HG03558 (cell line): Measurements from ENCODE around the gene NAA38.

Experiments
- ATAC-seq: cut with Tn5 transposase; IDR thresholded peaks from one replicate; pipeline ENCODE4 v1.9.1; 2021; ENCODE audit warnings: moderate number of reproducible peaks; ENCODE audit not compliant: unreplicated experiment; ENCODE audit errors: extremely low read depth

NAA38 gene

GRCh38 chr17:7842380-7843256 is 14.7 kb downstream of the NAA38 start:
- ATAC-seq, result no peak

GRCh38 chr17:7841915-7842379 is 15.4 kb downstream of the NAA38 start:
- ATAC-seq, result no peak

DNA sequence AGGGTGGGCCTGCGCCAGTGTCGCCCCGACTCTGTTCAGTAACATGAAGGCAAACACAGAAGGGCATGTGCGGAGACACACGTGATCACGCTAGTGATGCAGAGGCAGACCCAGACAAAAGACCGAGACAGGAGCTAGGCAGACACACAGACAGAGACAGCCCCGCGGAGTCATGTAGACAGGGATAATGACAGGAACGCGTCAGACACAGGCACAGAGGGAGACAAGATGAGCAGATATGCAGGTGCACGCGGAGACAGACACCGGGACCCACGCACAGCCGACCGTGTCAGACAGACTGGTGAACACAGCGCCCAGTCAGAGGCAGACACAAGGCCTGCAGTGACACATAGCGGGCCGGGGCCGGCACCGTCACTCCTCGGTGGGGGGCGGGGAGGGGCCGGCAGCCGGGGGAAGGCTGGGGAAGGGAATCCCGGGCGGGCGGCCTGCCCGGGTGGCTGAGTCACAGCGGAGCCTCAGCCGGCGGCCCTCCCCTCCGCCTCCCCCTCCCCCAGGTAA is 15.9 kb downstream of the NAA38 start:
- ATAC-seq, result no peak

DNA sequence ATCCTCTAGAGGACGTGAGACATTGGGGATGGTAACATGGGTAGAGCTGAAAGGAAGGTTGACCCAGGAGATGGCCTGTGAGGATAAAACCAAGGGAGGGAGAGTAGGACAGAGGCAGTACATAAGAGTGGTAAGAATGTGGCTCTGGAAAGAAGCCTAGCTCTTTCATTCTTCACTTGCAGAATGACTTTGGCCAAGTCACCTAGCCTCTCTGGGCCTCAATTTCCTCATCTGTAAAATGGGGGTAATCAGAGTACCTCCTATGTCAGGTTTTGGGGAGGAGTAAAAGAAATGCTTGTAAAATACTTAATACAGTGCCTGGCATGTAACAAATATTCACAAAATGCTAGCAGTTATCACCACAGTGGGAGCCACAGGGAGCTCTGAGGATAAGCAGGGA is 16.5 kb downstream of the NAA38 start:
- no peak for ATAC-seq

DNA sequence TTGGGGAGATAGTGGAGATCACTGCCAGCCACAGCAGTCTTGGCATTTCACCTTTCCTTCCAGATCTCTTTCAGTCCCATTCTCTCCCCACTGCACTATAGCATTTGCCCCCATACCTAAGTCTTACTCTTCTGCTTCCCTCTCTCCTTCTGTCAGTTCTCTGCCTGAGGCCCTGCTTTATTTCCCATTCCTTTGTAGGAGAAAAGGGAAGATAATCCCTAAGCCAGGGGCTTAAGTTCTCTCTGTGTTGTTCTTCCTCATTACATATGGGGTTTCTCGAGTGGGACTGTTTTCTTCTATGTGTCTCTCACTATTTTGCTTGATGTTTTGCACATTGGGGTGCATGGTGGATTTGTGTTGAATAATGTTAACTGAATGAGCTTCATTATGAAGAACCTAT is 16.9 kb downstream of the NAA38 start:
- ATAC-seq, result no peak

- no peak for ATAC-seq
Observed at GRCh38 chr17:7839876-7840261, 17.5 kb downstream of the NAA38 start.

GRCh38 chr17:7839190-7839875 is 18.0 kb downstream of the NAA38 start:
- no peak for ATAC-seq

GRCh38 chr17:7838090-7839075 is 19.0 kb downstream of the NAA38 start:
- ATAC-seq, result no peak

DNA sequence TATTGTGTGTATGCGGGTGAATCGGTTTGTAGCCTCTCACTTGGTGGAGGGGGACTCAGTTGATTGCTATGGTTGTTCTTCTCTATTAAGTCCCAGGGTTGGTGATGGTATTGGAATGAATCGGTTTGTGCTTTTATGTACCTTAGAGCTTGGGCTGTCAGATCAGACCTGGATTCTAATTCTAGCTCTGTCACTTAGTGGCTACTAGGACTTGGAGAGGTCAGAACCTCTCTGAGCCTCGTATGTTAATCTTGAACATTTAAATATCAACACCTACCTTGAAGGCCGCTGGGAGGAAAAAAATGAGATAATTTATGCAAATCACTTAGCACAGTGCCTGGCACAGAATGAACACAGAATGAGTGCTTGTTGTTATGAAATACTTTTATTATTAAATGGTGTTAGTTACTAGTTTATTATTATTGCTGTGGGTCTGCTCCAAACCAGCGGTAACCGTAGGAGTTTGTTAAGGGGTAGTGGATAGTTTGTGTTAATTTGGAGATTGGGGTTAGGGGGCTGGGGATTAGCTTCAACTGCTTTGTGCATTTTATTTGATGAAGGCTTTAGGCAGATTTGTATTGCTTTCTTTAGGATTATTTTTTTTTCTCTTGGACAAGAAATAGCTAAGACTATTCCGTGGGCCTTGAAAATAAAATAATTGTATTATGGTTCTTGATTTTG is 19.8 kb downstream of the NAA38 start:
- no peak for ATAC-seq

- ATAC-seq, result no peak
Observed at GRCh38 chr17:7836596-7837407, 20.6 kb downstream of the NAA38 start.

DNA sequence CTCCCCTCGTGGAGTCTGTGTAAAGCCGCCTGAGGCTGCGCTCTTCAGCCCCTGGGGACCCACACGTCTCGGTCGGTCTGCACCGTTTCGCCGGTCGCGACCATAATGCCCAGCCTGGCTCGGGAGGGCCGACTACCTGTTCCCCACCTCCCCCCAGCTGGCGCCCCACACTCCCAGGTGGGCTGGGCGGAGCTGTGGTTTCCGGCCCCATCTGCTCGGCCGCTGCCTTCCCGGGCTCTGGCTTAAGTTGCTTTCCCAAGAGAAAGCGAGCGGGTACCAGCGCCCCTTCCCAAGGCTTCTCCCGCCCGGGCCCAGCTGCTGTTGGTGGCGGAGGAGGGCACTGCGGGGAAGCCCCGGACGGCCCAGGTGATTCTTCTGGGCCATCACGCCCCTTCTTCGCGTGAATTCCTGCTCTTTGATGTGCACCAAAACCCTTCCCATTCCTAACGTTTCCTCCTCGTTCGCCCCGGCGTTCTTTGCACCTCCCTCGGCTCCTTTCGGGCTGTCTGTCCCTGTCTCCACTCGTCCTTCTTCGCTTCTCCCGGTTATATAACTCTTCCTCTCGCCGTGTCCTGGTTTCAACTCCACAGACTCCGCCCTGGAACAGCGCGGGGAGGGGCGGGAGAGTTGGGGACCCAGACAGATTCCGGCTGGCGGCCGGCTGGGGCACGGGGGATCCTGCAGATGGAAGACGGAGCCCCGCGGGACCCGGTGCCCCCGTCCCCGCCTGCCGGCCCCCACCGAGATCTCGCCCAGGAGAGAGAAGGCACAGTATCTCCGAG is 21.4 kb downstream of the NAA38 start:
- ATAC-seq, result no peak

- ATAC-seq, result no peak
Observed at GRCh38 chr17:7834957-7835813, 22.2 kb downstream of the NAA38 start.

GRCh38 chr17:7834542-7834956 is 22.8 kb downstream of the NAA38 start:
- ATAC-seq, result no peak

- ATAC-seq, result no peak
Observed at GRCh38 chr17:7833795-7834541, 23.4 kb downstream of the NAA38 start, which contains the start of gene KDM6B. TSS of gene KDM6B (plus strand) at chr17:7834217. CDS start at chr17:7845555, 11,338 bp downstream.

- ATAC-seq, result no peak
Observed at GRCh38 chr17:7833011-7833794, 24.2 kb downstream of the NAA38 start.

DNA sequence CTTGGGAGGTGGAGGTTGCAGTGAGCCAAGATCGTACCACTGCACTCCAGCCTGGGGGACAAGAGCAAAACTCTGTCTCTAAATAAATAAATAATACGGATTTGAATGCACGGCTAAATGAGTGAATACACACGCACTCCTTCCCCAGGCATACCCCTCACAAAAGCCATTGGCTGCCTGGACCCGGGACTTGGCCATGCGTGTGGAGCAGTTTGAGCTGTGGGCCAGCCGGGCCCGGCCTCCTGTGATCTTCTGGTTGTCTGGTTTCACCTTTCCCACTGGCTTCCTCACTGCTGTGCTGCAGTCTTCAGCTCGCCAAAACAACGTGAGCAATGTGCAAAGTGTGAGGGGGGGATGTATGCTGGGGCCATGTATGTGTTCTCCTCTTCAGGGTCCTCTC is 24.9 kb downstream of the NAA38 start:
- ATAC-seq, result no peak
